ENCODE measurements around the gene HSPG2.

GRCh38 chr1:21891081-21891480 is 46.0 kb downstream of the HSPG2 start:
- TF ChIP-seq CTCF (IDR thresholded peaks at IDR 0.05; ENCODE audit: insufficient read depth, low read length) (no peak), REST (IDR thresholded peaks at IDR 0.05; ENCODE audit: insufficient replicate concordance, low read depth) (no peak), POLR2AphosphoS5 (IDR thresholded peaks at IDR 0.05; ENCODE audit: low read depth) (no peak)
